GM12878 (cell line): ENCODE results near the gene PRF1. TPM values are rescaled to one million over a fixed set of nuclear protein-coding genes. Genes with fewer than 3 reads are reported as not detected.

Source experiments
- ATAC-seq: fragments of 200-7000 bp; cut with Tn5 transposase; 3 replicates; pipeline ENCODE4 v1.9.1; 2020; ENCODE audit warnings: mild to moderate bottlenecking, moderate library complexity
- BruUV-seq: library from RNA; stranded (reverse); fragments of 400-500 nt; replicated peaks from 2 replicates; lab custom pipeline; 2021; lab: Mats Ljungman, UMichigan
- CTCF ChIA-PET: fragments of 300-600 bp; sonication (Branson Sonifier 250); formaldehyde crosslinking; extraction: SDS; loops from one replicate; lab custom pipeline; 2021; ENCODE audit warnings: inconsistent platforms; lab: Yijun Ruan, JAX
- POLR2A ChIA-PET: fragments of 350-600 bp; formaldehyde crosslinking; extraction: SDS; loops from one replicate; lab custom pipeline; 2021; ENCODE audit warnings: inconsistent platforms; lab: Charles Lee
- RAD21 ChIA-PET: fragments of 300-600 bp; sonication (Branson Sonifier 250); formaldehyde crosslinking; loops from one replicate; lab custom pipeline; 2023; ENCODE audit warnings: antibody characterized with exemption; ENCODE audit not compliant: unreplicated experiment; lab: Charles Lee
- SMC1A ChIA-PET: fragments of 300-600 bp; sonication (Branson Sonifier 250); formaldehyde crosslinking; loops from one replicate; lab custom pipeline; 2023; ENCODE audit not compliant: unreplicated experiment, uncharacterized antibody; lab: Charles Lee
- DNase-seq: peaks from one replicate; pipeline ENCODE4 v3.0.0-alpha.2; 2011; ENCODE audit warnings: low read depth, low spot score
- FAIRE-seq: peaks from 3 replicates; lab custom pipeline; 2011; peaks lifted over from hg19 to GRCh38; lab: Jason Lieb, UNC
- H2AFZ ChIP-seq: 2 replicates; pipeline ENCODE4 v1.6.0; 2011; ENCODE audit warnings: low read depth, low read length, control low read depth; ENCODE audit not compliant: control insufficient read depth
- H3K27ac ChIP-seq: 2 replicates; pipeline ENCODE4 v1.5.1; 2011; ENCODE audit warnings: control low read depth; ENCODE audit not compliant: control insufficient read depth, insufficient read depth
- H3K27me3 ChIP-seq, 2 experiments: replicated peaks in 1 of 2; 2 replicates each; pipeline versions ENCODE4 v1.6.0 to v1.6.1; 2011; ENCODE audit warnings: low read length in 1 of 2; ENCODE audit not compliant: control insufficient read depth in 2 of 2, insufficient read depth in 2 of 2
- H3K36me3 ChIP-seq, 2 experiments: 2 replicates each; pipeline ENCODE4 v1.5.1; 2011; ENCODE audit warnings: low read length in 1 of 2; ENCODE audit not compliant: control insufficient read depth in 2 of 2, insufficient read depth in 2 of 2
- H3K4me1 ChIP-seq: 2 replicates; pipeline ENCODE4 v1.6.1; 2011; ENCODE audit warnings: mild to moderate bottlenecking, low read length, moderate library complexity, mixed read lengths; ENCODE audit not compliant: control insufficient read depth, insufficient read depth
- H3K4me2 ChIP-seq: 2 replicates; pipeline ENCODE4 v1.6.0; 2011; ENCODE audit warnings: control low read depth; ENCODE audit not compliant: control insufficient read depth, insufficient read depth
- H3K4me3 ChIP-seq: fragments of 200-600 bp; sonication (generic); 2 replicates; pipeline ENCODE4 v1.5.1; 2016
- H3K79me2 ChIP-seq: 2 replicates; pipeline ENCODE4 v1.6.0; 2011; ENCODE audit warnings: low read length; ENCODE audit not compliant: control insufficient read depth, insufficient read depth
- H3K9ac ChIP-seq: 2 replicates; pipeline ENCODE4 v1.8.0; 2011; ENCODE audit warnings: low read length, control low read depth, mixed read lengths; ENCODE audit not compliant: control insufficient read depth, insufficient read depth
- H3K9me3 ChIP-seq: replicated peaks from 3 replicates; pipeline ENCODE4 v1.5.1; 2011; ENCODE audit warnings: mild to moderate bottlenecking, low read length; ENCODE audit not compliant: control insufficient read depth, insufficient read depth
- H4K20me1 ChIP-seq: 2 replicates; pipeline ENCODE4 v1.6.0; 2011; ENCODE audit not compliant: control insufficient read depth, insufficient read depth
- ATF2 ChIP-seq: IDR thresholded peaks from 2 replicates; pipeline ENCODE4 v1.6.1; 2012; ENCODE audit warnings: low read length, inconsistent platforms
- ATF3 ChIP-seq: IDR thresholded peaks from 2 replicates; pipeline ENCODE4 v1.6.1; 2011; ENCODE audit warnings: low read depth, mild to moderate bottlenecking, low read length, moderate library complexity, borderline replicate concordance; ENCODE audit errors: extremely low read depth
- EED ChIP-seq: sonication (generic); IDR thresholded peaks from 2 replicates; pipeline ENCODE4 v1.6.1; 2016; ENCODE audit warnings: antibody characterized with exemption, low read depth
- EGR1 ChIP-seq, 2 experiments: IDR thresholded peaks; 1 replicate in 1 of 2; 2 replicates in 1 of 2; pipeline ENCODE4 v1.6.1; 2011 to 2012; ENCODE audit warnings: low read depth in 2 of 2, low read length in 2 of 2, borderline replicate concordance in 1 of 2, mild to moderate bottlenecking in 1 of 2, moderate library complexity in 1 of 2
- IKZF2 ChIP-seq, 2 experiments: fragments of 450-650 bp; IDR thresholded peaks; 2 replicates each; pipeline ENCODE4 v1.6.1; 2017; ENCODE audit warnings: mild to moderate bottlenecking in 2 of 2, moderate library complexity in 2 of 2
- IRF4 ChIP-seq: IDR thresholded peaks from 2 replicates; pipeline ENCODE4 v1.6.1; 2011; ENCODE audit warnings: low read depth, low read length
- JUNB ChIP-seq: IDR thresholded peaks from 2 replicates; pipeline ENCODE4 v1.6.1; 2016; ENCODE audit warnings: antibody characterized with exemption, mild to moderate bottlenecking
- MEF2A ChIP-seq: IDR thresholded peaks from 2 replicates; pipeline ENCODE4 v1.6.1; 2011; ENCODE audit warnings: low read depth, mild to moderate bottlenecking, low read length, moderate library complexity; ENCODE audit not compliant: insufficient read depth
- MLLT1 ChIP-seq: fragments of 450-650 bp; IDR thresholded peaks from 2 replicates; pipeline ENCODE4 v1.6.1; 2016; ENCODE audit warnings: mild to moderate bottlenecking
- NRF1 ChIP-seq: conservative IDR thresholded peaks from 2 replicates; pipeline ENCODE4 v1.6.1; 2011; ENCODE audit warnings: mild to moderate bottlenecking, low read depth, low read length, improper control_type of control experiment
- RAD21 ChIP-seq: IDR thresholded peaks from 2 replicates; pipeline ENCODE4 v1.6.1; 2011; ENCODE audit warnings: mild to moderate bottlenecking, low read depth, low read length, moderate library complexity; ENCODE audit not compliant: insufficient read depth
- SMAD5 ChIP-seq: IDR thresholded peaks from 2 replicates; pipeline ENCODE4 v1.6.1; 2016; ENCODE audit warnings: antibody characterized with exemption, low read depth
- SMARCA5 ChIP-seq: fragments of 450-650 bp; IDR thresholded peaks from 2 replicates; pipeline ENCODE4 v1.6.1; 2017; ENCODE audit warnings: mild to moderate bottlenecking
- SRF ChIP-seq, 2 experiments: IDR thresholded peaks; 2 replicates each; pipeline ENCODE4 v1.6.1; 2011; ENCODE audit warnings: low read depth in 2 of 2, low read length in 2 of 2, mild to moderate bottlenecking in 1 of 2, moderate library complexity in 1 of 2
- STAT3 ChIP-seq: IDR thresholded peaks from 2 replicates; pipeline ENCODE4 v1.6.1; 2011; ENCODE audit warnings: low read depth, low read length, improper control_type of control experiment
- YBX1 ChIP-seq: fragments of 450-650 bp; IDR thresholded peaks from 2 replicates; pipeline ENCODE4 v1.6.1; 2016; ENCODE audit warnings: antibody characterized with exemption
- ZBTB4 ChIP-seq: fragments of 450-650 bp; formaldehyde crosslinking; IDR thresholded peaks from 2 replicates; pipeline ENCODE4 v1.4.0; 2022; ENCODE audit warnings: mild to moderate bottlenecking, moderate library complexity
- ZNF24 ChIP-seq: fragments of 450-650 bp; IDR thresholded peaks from 2 replicates; pipeline ENCODE4 v1.6.1; 2017; ENCODE audit warnings: antibody characterized with exemption, mild to moderate bottlenecking
- WGBS: methylation state at CpG from one replicate; pipeline ENCODE4 v1.1.6; 2016; ENCODE audit warnings: low lambda C conversion rate; ENCODE audit not compliant: insufficient replicate concordance, insufficient coverage; ENCODE audit errors: missing lambda C conversion rate; 5-methylcytosine and 5-hydroxymethylcytosine counted together
- in situ Hi-C: fragments of 300-500 bp; cut with MboI; formaldehyde crosslinking; loops from 9 replicates; pipeline ENCODE4 v1.14.3; 2018; ENCODE audit warnings: mixed read lengths
- intact Hi-C: fragments of 100-400 bp; cut with micrococcal nuclease; formaldehyde crosslinking; loops from one replicate; pipeline ENCODE4 v1.14.2; 2022; ENCODE audit not compliant: unreplicated experiment
- polyA plus RNA-seq, 11 experiments: library from polyadenylated mRNA; depleted of rRNA in 4 of 11; unstranded in 6 of 11; stranded (reverse) in 5 of 11; fragments of >200 nt; fragmentation: Nextera tagmentation in 4 of 11; fragmentation: Illumina TruSeq in 1 of 11; extraction: Ambion mirVana in 4 of 11; extraction: Trizol in 1 of 11; gene quantifications; 1 replicate in 1 of 11; 2 replicates in 10 of 11; pipeline versions ENCODE4 v1.2.1 to v1.2.3, GENCODE V29; 2011 to 2016; ENCODE audit warnings: inconsistent platforms in 2 of 11, missing spikeins in 2 of 11, low read depth in 1 of 11
- total RNA-seq, 4 experiments: library from RNA; depleted of rRNA in 3 of 4; stranded (reverse); fragments of >200 nt in 3 of 4; fragmentation: Illumina TruSeq in 1 of 4; extraction: Trizol in 1 of 4; gene quantifications; 2 replicates each; pipeline versions ENCODE4 v1.2.1 to v1.2.3, GENCODE V29; 2013 to 2021

The PRF1 gene
- total and polyA plus RNA-seq, 10 of the 15 experiments (the other 5 are each of a cell fraction or from before 2014, with no cell fraction given) = 0.84 to 15.7 (median 1.3) TPM

GRCh38 chr10:70555371-70555770, 47.2 kb downstream of the PRF1 start (continued):
- no peak for TF ChIP-seq ATF2
- no peak for TF ChIP-seq SMARCA5

GRCh38 chr10:70552586-70552985, 50.0 kb downstream of the PRF1 start:
- in situ Hi-C loops = loop anchor here (5.0 kb wide), 1 partner anchor 330 kb away; no protein-coding TSS in a partner anchor
- no peak for TF ChIP-seq NRF1
- no peak for TF ChIP-seq EED
- TF ChIP-seq MLLT1 = no peak
- TF ChIP-seq IRF4 = no peak
- no peak for TF ChIP-seq ZBTB4
- no peak for TF ChIP-seq SRF (IDR thresholded peaks at IDR 0.05; ENCODE audit: low read depth in 2 of 2, low read length in 2 of 2)
- no peak for TF ChIP-seq EGR1 (IDR thresholded peaks at IDR 0.05; ENCODE audit: borderline replicate concordance in 1 of 2, low read depth in 2 of 2, low read length in 2 of 2)
- no peak for TF ChIP-seq SMAD5
- no peak for TF ChIP-seq ZNF24
- no peak for TF ChIP-seq SMARCA5
- TF ChIP-seq STAT3 = no peak
- TF ChIP-seq ATF3 = no peak
- TF ChIP-seq IKZF2 (IDR thresholded peaks at IDR 0.05) = no peak
- no peak for TF ChIP-seq YBX1
- TF ChIP-seq MEF2A = no peak
- no peak for TF ChIP-seq RAD21
- no peak for TF ChIP-seq JUNB

More at GRCh38 chr10:70552586-70552985, 50.0 kb downstream of the PRF1 start:
- DNase-seq (no peak), ATAC-seq (no peak), FAIRE-seq (no peak)
- Histone ChIP-seq H3K79me2 (no peaks in the 10 kb centered on the region), H3K9me3 (no peaks in the 10 kb centered on the region), H3K36me3 (peaks cover 0 to 3% of the 10 kb centered on the region in 2 experiments; a peak in 1 of 4 replicates), H4K20me1 (no peaks in the 10 kb centered on the region), H3K4me2 (no peak overlapping the region), H3K9ac (no peak overlapping the region), H3K27ac (no peak overlapping the region), H3K4me1 (no peaks in the 10 kb centered on the region), H2AFZ (no peak overlapping the region), H3K27me3 (no peaks in the 10 kb centered on the region), H3K4me3 (no peak overlapping the region)
- no TSS peak for BruUV-seq
- ChIA-PET RAD21 (interaction anchor here (2.6 kb wide), 1 partner anchor 206 kb away, joined by 11 read pairs; no protein-coding TSS in a partner anchor), CTCF (interaction anchor here (0.9 to 6.7 kb wide), 7 partner anchors 27 to 335 kb away, joined by 3 to 87 read pairs (median 3); no protein-coding TSS in a partner anchor), POLR2A (no interaction called here), SMC1A (interaction anchor here (4.5 kb wide), 1 partner anchor 206 kb away, joined by 45 read pairs; no protein-coding TSS in a partner anchor)
- intact Hi-C loops = no loop called here
- WGBS = 51% methylated on average over 6 of the region's 6 CpGs
